SK-N-MC (cell line): Measurements from ENCODE around the gene DHX29.

ENCODE experiments used
- EZH2 ChIP-seq: fragments of 200-600 bp; sonication (generic); IDR thresholded peaks from one replicate; pipeline ENCODE4 v1.6.1; 2017; ENCODE audit warnings: antibody characterized with exemption
- POLR2AphosphoS5 ChIP-seq: IDR thresholded peaks from 2 replicates; pipeline ENCODE4 v1.6.1; 2012; ENCODE audit warnings: mild to moderate bottlenecking, low read depth, low read length, borderline replicate concordance

- TF ChIP-seq EZH2 (no peak), POLR2AphosphoS5 (no peak)
Measured at GRCh38 chr5:55225346-55225745, 82.1 kb downstream of the DHX29 start.
